Middle frontal gyrus (tissue), 1 donor: ENCODE results near the gene LPO.

Experiments
- DNase-seq: peaks from one replicate; pipeline ENCODE4 v3.0.0-alpha.2; 2015; ENCODE audit warnings: low spot score; ENCODE audit errors: extremely low spot score

LPO gene

GRCh38 chr17:58229384-58229783 lies 9.0 kb upstream of the LPO start:
- no peak for DNase-seq

GRCh38 chr17:58229881-58230280 lies 8.5 kb upstream of the LPO start:
- DNase-seq, result no peak

GRCh38 chr17:58231641-58232040 lies 6.7 kb upstream of the LPO start:
- no peak for DNase-seq

DNA sequence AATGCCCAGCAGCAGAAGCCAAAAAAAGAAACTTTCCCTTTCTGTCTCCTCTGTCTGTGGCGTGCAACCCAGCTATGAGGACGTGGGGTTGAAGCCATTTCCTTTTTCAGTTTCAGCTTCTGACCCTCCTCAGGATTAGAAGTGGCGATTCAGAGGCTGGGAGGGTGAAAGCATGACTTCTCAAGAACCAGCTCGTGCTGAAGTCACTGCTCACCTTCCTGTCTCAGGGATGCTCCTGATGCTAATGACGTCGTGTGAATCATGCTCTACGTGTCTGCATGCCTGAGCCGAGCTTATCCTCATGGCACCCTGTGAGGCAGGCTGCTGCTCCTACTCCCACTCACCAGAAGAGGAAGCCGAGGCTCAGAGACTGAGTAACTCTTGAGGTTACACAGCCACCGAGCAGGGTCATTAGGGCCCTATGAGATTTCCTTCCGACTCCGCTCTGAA lies 5.7 kb upstream of the LPO start:
- DNase-seq, result no peak

DNA sequence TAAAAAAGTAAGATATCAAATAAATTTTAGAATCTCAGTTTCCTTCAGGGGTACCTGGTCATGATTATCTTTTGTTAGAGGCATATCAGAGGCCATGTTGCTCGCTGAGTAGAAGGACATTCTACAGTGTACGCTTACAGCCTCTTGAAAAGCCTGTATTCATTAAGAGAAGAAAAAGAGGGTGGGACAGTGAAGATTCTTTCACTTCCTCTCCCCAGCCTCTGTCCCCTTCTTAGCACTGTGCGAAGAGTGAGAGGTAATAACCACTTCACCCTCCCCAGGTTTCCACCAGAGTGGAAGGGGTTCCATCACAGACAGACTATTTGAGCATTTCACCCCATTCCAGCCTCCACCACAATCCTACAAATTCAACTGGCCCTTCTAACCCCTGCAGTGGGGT lies 4.8 kb upstream of the LPO start:
- no peak for DNase-seq

DNA sequence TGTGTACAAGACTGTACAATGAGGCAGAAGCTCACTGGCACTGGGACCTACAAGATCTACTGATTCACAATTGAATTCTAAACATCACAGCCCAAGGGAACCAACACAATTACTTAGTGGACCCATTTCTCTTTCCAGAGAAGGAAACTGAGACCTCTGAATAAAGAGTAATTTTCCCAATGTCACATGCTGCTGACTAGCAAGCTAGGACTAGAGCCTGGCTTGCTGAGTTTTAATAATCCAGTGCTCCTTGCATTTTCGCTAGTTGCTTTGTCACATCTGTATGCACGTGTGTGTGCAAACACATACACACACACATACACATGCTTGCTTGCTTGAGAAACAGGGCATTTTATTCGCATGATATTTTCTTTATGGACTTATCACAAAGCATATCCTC lies 3.9 kb upstream of the LPO start:
- DNase-seq, result no peak

DNA sequence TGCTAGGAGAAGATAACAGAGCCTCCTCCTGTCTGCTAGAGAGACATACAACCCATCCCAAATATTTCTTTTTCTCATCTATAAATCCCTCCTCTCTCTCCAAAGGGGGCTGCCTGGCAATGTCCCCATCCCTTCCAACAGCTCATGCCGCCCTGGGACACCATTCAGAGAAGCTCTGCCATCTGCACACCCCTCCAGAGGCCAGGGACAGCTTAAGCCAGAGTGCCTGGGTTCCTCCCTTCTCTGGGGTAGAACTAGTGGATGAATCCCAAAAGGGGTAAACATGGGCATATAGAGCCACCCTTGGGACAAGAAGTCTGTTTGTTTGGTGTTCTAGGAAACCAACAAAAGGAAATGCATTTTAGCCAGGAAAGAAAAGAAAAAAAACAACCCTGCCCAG lies 2.6 kb upstream of the LPO start:
- no peak for DNase-seq

DNA sequence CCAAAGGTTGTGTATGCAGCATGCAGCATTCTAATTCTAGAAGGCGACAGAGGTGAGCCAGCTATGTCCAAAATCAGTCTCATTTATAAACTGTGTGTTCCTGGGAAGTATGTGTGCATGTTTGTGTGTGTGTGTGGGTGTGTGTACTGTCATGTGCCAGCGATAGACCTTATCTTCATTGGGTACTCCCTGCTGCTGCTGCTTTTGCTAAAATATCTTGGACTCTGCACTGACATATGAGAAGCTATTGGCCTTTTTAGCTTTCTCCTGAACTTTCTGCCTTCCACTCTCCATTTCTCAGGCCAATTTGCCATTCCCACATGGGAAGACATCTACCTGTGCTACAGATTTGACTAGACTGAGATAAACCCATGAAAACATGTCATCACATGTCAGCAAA lies 2.0 kb upstream of the LPO start:
- DNase-seq, result no peak

- DNase-seq, result no peak
These were observed 1.6 kb downstream of the LPO start for GRCh38 chr17:58239987-58240386.

DNA sequence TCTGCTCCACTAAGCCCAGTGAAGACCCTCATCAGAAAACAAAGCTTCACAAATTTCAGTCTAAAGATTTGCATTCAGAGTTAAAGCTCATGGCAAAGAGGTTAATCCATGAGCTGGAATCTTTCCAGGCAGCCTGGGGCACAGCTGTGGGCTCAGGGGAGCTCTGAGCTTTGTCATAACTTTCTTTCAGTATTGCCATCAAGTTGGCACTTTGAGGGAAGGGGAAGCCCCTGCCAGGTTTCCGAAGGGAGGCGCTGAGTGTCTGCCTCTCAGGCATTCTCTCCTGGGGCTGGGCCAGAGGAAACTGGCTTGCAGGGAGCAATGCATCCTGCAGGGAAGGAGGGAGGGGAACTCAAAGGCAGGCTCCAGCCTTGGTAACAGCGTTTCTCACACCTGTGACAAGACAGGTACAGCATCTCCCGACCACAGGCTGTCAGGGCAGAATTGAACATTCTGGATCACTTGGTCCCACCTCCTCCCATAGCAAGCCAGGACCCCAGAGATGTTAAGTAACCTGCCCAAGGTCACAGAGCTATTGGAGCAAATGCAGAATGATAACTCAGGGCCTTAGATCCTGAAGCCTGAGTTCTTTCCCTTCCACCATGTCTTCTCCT lies 3.9 kb downstream of the LPO start:
- no peak for DNase-seq

- no peak for DNase-seq
These were observed 6.6 kb downstream of the LPO start for GRCh38 chr17:58244963-58245362.

DNA sequence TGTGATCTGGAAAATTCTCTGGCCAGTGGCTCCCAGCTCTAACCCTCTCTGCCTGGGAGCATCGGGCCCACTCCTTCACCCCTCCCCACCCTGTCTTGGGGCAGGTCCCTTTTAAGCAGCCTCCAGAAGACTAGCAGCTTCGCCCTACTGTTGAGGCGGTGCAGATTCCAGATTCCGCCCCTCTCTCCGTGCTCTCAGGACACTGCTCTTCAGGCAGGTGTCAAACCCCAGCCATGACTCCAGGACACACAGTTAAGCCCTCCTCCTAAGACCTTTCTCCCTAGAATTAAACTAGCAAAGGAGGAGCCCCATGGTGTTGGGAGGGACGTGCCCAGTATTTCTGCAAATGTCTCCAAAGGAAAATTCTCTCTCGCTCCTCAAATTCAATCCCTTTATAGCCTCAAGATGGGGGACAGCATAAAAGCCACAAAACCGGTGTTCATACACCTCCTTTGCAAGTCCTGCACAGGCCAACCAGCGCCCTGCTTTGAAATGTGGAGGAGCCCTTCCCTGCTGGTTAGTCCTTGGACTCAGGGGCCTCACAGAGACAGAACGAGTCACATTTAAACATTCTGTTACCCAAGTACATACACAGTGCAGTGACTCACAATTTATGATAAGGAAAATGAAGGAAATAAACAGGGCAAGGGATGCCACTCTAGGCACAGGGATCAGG lies 7.2 kb downstream of the LPO start:
- no peak for DNase-seq

DNA sequence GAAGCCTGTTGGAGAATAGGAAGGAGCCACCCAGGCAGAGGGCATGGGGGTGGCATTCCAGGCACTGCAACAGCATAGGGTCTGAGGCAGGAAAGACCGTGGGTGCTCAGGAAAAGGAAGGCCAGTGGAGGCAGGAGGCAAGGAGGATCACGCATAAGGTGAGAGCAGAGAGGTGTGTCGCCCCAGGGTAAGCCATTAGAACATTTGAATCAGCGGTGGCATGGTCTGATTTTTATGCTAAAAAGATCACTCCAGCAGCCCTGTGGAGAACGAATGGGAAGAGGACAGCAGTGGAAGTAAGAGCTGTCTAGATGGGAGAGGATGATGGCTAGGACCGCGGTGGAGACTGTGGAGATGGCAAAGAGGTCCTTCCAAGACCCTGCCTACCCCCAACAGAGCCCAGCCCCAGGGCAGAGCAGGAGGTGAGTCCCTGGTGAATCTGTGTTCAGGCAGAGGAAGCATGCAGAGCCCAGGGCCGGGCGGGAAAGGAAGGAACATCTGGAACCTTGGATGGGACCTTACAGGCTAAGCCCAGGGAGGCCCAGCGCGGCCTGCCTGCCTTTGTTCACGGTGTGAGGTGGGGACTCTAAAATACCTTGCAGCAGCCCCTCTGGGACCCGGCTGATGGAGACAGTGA lies 7.8 kb downstream of the LPO start:
- DNase-seq, result no peak

DNA sequence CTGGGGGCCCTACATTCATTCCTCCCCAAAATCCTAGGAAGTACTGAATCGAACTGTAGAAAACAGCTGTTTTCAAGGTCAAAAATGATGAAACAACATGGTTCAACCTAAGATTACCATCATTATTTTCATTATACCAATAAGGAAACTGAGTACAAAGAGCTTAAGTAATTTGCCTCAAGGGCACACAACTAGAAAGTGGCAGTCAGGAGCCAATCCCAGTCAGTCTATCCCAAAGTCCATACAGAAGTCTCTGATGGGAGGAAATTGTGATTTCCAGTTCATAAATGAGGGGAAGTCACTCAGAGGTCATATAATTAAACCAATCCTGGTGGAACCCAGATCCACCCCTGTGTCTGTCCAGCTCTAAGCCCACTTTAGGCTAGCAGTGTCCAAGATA lies 8.4 kb downstream of the LPO start:
- DNase-seq, result no peak

DNA sequence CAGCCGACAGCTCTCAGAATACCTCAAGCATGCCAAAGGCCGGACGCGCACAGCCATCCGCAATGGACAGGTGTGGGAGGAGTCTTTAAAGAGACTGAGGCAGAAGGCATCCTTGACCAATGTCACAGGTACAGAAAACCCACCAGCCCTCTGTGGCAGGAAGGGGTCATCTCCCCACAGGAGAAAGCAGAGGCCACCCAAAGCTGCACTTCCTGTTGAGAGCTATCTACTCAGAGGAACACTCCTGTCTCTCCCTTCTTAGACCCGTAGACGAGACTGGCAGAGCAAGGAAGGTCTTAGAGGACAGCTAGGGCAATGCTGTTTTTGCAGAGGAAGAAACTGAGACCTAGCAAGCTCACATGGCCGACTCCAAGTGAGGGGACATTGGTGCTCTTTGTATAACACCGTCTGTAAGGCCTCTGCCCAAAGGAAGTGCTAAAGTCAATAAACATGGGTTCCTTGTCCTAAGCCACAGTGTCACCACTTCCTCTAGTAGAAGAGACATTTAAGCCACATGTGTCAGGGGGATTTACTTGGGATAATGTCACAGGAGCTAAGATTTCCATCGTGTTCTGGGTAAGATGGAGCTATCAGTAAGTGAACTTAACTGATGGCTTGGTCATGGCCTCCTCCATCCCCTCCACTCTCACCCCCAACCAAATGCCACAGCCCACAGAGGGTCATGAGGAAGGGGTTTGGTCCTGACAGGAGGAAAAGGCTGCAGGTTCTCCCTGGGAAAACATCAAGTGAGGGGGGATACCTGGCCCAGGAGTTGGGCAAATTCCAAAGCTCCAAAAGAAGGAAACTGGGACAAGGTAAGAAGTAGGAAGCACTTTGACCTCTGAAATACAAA lies 9.4 kb downstream of the LPO start:
- DNase-seq, result no peak

DNA sequence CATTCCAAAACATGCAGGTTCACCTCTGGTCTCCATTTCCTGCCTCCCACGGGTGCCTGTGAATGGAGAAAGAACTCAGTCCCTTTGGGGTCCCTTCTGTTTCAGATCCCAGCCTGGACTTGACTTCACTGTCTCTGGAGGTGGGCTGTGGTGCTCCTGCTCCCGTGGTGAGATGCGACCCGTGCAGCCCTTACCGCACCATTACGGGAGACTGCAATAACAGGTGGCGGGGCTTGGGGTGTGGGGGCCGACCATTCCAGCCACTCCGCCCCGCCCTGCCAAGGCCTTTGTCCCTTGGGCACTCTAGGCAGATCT lies 10.5 kb downstream of the LPO start:
- no peak for DNase-seq

DNA sequence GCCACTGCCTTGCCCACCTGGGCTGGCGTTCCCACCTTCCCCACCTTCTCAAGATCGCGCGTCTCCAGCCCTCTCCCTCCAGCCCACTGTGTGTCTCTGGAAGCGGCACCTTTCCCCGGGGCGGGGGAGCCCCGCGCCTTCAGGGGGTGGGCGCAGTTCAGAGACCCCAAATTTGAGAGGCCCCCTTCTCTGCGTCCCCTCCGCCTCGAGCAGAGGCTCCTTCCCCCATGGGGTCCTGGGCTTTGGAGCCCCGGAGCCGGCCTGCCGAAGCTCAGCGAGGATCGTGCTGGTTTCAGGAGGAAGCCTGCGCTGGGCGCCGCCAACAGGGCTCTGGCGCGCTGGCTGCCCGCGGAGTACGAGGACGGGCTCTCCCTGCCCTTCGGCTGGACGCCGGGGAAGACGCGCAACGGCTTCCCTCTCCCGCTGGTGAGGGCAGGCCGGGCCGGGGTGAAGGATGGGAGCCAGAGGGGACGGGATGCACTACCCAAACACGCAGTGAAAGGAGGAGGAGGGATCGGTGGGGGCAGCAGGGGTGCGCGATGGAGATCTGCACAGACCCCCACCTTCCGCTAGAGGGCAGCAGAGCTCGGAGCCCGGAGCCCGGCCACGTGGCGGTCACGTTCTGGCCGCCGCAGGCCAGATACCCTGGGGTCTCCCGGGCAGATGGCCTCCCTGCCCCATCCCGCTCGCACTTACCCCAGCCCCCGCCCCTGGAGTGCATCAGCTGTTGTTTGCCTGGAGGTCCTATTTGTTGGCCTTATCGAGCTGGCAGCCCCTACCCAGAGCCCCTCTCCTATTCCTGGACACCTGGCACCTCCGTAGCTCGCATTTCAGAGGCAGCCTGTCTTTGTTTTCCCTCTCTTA lies 11.1 kb downstream of the LPO start:
- DNase-seq, result no peak

DNA sequence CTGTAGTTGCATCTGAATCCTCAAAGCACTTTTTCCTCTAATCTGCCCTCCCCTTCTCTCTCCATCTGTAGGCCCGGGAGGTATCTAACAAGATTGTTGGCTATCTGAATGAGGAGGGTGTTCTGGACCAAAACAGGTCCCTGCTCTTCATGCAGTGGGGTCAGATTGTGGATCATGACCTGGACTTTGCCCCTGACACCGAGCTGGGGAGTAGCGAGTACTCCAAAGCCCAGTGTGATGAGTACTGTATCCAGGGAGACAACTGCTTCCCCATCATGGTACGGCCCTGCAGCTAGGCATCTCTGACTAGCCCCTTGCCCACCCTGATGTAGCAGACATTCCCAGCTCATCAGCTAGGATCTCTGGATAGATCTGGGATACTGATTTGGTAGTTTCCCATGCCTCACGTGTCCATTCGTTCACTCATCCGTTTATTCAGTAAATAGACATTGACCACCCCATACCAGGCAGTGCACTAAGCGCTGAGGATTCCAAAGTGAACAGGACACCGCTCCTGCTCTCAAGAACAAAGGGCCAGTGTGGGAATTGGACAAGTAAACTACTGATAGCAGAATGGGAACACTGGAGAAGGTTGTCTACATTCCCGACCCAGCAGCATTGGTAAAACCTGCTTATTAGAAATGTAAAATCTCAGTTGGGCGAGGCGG lies 12.1 kb downstream of the LPO start:
- no peak for DNase-seq

- DNase-seq, result no peak
These were observed 13.8 kb downstream of the LPO start for GRCh38 chr17:58252141-58252540.

- no peak for DNase-seq
These were observed 14.7 kb downstream of the LPO start for GRCh38 chr17:58253082-58253481.

- DNase-seq, result no peak
These were observed 16.4 kb downstream of the LPO start for GRCh38 chr17:58254803-58255202.
